OCI-LY1 (cell line): ENCODE measurements around the gene PRKG1.
"Not testable (repeated sequence)": the region's sequence is repeated elsewhere in the genome, so short reads cannot be mapped to it uniquely, and the experiment has no call there.

ENCODE experiments used
- H2AFZ ChIP-seq: fragments of 200-600 bp; sonication (generic), shearing (Covaris generic); 2 replicates; pipeline ENCODE4 v1.6.0; 2014; ENCODE audit warnings: antibody characterized with exemption, mild to moderate bottlenecking, low read length
- H3F3A ChIP-seq: fragments of 200-600 bp; sonication (generic), shearing (Covaris generic); 2 replicates; pipeline ENCODE4 v1.6.0; 2014; ENCODE audit warnings: mild to moderate bottlenecking, antibody characterized with exemption, low read length, moderate library complexity; ENCODE audit not compliant: insufficient read depth
- H3K27ac ChIP-seq: fragments of 200-600 bp; sonication (generic); 2 replicates; pipeline ENCODE4 v1.5.1; 2014; ENCODE audit warnings: low read length, mixed run types, mild to moderate bottlenecking, low read depth; ENCODE audit not compliant: poor library complexity, severe bottlenecking
- H3K27me3 ChIP-seq: fragments of 200-600 bp; sonication (generic); 2 replicates; pipeline ENCODE4 v1.6.0; 2014; ENCODE audit warnings: antibody characterized with exemption, mild to moderate bottlenecking, low read length, moderate library complexity; ENCODE audit not compliant: insufficient read depth
- H3K36me3 ChIP-seq: fragments of 200-600 bp; sonication (generic); 2 replicates; pipeline ENCODE4 v1.6.1; 2014; ENCODE audit warnings: mild to moderate bottlenecking, antibody characterized with exemption, low read length, moderate library complexity, mixed read lengths; ENCODE audit not compliant: insufficient read depth
- H3K4me1 ChIP-seq: fragments of 200-600 bp; sonication (generic); 2 replicates; pipeline ENCODE4 v1.5.1; 2014; ENCODE audit warnings: mild to moderate bottlenecking, low read length, moderate library complexity; ENCODE audit not compliant: insufficient read depth, severe bottlenecking
- H3K4me2 ChIP-seq: fragments of 200-600 bp; sonication (generic), shearing (Covaris generic); 2 replicates; pipeline ENCODE4 v1.6.1; 2014; ENCODE audit warnings: low read length
- H3K4me3 ChIP-seq: fragments of 200-600 bp; sonication (generic); 2 replicates; pipeline ENCODE4 v1.5.1; 2014; ENCODE audit warnings: low read length, low read depth, mild to moderate bottlenecking, mixed read lengths; ENCODE audit not compliant: poor library complexity, severe bottlenecking
- H3K79me2 ChIP-seq: fragments of 200-600 bp; shearing (Covaris generic); 2 replicates; pipeline ENCODE4 v1.6.1; 2016; ENCODE audit warnings: mixed run types, low read length, mixed read lengths; ENCODE audit not compliant: insufficient read depth
- H3K9ac ChIP-seq: fragments of 200-600 bp; sonication (generic), shearing (Covaris generic); 2 replicates; pipeline ENCODE4 v1.6.1; 2014; ENCODE audit warnings: mild to moderate bottlenecking, low read length, mixed read lengths
- H3K9me2 ChIP-seq: fragments of 200-600 bp; sonication (generic), shearing (Covaris generic); 2 replicates; pipeline ENCODE4 v1.6.1; 2014; ENCODE audit warnings: low read depth, mild to moderate bottlenecking, low read length, mixed read lengths
- H3K9me3 ChIP-seq: fragments of 200-600 bp; shearing (Covaris generic); 2 replicates; pipeline ENCODE4 v1.6.1; 2014; ENCODE audit warnings: low read length, mixed read lengths
- H4K20me1 ChIP-seq: fragments of 200-600 bp; sonication (generic), shearing (Covaris generic); 2 replicates; pipeline ENCODE4 v1.6.0; 2016; ENCODE audit warnings: mild to moderate bottlenecking, low read length; ENCODE audit not compliant: insufficient read depth
- CTCF ChIP-seq: fragments of 200-600 bp; sonication (generic), shearing (Covaris generic); IDR thresholded peaks from 2 replicates; pipeline ENCODE4 v1.5.1; 2017; ENCODE audit warnings: mild to moderate bottlenecking, antibody characterized with exemption, low read length, moderate library complexity, mixed read lengths
- EZH2 ChIP-seq: fragments of 200-600 bp; sonication (generic), shearing (Covaris generic); IDR thresholded peaks from 2 replicates; pipeline ENCODE4 v1.8.0; 2017; ENCODE audit warnings: borderline replicate concordance, mixed run types, mild to moderate bottlenecking, antibody characterized with exemption, low read length, moderate library complexity, mixed read lengths

The PRKG1 gene

DNA sequence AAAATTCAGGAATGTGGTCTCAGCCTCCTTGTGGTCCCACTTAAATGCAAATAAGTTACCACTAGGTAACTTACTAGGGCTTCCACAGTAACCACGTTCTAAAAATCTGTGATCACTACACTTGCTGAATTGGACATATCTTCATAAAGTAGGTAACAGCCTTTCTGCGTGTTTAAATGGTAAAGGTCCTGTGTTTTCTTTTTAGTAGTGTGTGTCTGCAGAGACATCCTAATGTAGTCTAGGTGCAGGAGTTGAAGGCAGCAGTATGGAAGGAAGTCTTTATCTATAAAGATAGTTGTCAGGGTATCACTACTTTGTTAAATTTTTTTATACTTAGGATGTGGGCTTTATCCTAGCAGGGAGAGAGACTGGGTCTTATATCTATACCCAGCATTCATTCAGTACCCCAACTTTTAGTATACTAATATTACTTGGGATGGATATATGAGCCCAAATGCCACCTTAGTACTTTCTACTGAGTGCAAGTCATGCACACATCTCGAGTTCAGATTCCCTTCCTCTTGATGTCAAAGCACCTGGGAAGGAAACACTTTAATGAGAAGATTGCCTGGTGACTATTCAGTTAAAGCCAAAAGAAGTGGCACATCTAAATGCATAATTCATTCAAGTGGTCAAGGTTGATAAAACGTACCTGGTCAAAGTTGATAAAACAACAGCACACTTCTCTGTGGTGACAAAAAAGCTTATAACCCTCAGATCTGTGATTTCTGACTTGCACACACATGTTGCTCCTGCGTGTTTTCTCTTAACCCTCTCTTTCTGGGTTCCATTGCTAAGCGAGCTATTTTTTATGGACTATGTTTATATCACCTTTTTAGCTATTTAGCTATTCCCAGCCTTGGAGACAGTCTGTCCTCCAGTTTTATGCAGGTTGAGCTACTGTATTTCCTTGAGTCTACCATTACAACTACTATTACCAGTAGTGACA, 958.7 kb downstream of the PRKG1 start:
- Histone ChIP-seq H3K9ac (no peak overlapping the region), H3K27ac (no peak overlapping the region), H3K4me1 (no peaks in the 10 kb centered on the region), H3K9me3 (no peaks in the 10 kb centered on the region), H3K4me2 (no peak overlapping the region), H3K27me3 (no peaks in the 10 kb centered on the region), H2AFZ (no peak overlapping the region), H3K4me3 (no peak overlapping the region), H4K20me1 (no peaks in the 10 kb centered on the region), H3K36me3 (no peaks in the 10 kb centered on the region), H3F3A (no peaks in the 10 kb centered on the region), H3K9me2 (no peaks in the 10 kb centered on the region), H3K79me2 (no peaks in the 10 kb centered on the region)
- TF ChIP-seq EZH2 (no peak), CTCF (no peak)

DNA sequence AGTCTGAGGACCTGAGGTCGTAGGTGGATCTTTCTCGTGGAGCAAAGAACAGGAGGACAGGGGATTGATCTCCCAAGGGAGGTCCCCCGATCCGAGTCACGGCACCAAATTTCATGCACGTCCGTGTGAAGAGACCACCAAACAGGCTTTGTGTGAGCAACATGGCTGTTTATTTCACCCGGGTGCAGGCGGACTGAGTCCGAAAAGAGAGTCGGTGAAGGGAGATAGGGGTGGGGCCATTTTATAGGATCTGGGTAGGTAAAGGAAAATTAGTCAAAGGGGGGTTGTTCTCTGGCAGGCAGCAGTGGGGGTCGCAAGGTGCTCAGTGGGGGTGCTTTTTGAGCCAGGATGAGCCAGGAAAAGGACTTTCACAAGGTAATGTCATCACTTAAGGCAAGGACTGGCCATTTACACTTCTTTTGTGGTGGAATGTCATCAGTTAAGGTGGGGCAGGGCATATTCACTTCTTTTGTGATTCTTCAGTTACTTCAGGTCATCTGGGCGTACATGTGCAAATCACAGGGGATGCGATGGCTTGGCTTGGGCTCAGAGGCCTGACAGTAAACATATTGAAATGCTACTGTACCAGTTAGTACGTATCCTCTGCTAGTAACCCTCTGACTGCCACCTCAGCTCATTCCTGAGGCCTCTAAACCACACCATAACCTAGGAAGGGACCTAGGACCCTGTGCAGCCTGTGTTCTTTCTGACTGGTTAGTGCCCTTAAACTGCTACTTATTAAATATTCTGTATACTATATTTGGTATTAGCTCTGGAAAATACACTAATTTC, 964.9 kb downstream of the PRKG1 start:
- H3K4me1 ChIP-seq, H3K4me2 ChIP-seq, H3F3A ChIP-seq, H3K27me3 ChIP-seq, H2AFZ ChIP-seq, H3K9ac ChIP-seq, H4K20me1 ChIP-seq, H3K27ac ChIP-seq, H3K36me3 ChIP-seq, H3K9me2 ChIP-seq, H3K9me3 ChIP-seq, H3K4me3 ChIP-seq, H3K79me2 ChIP-seq: not testable (repeated sequence)

DNA sequence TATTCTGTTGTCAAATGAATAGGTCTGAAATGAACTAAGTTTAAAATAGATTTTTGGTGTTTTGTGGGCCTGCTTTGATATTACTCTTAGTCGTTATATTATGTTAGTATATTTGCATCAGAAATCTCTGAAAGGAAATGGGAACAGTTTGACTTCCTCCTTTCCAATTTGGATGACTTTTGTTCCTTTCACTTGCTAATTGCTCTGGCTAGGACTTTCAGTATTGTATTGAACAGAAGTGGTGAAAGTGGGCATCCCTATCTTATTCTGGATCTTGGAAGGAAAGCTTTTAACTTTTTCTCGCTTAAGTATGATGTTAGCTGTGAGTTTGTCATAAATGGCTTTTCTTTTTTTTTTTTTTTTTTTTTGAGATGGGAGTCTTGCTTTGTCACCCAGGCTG, 966.2 kb downstream of the PRKG1 start:
- Histone ChIP-seq H3K4me1 (no peaks in the 10 kb centered on the region), H3K4me3 (no peak overlapping the region), H4K20me1 (no peaks in the 10 kb centered on the region), H3K36me3 (no peaks in the 10 kb centered on the region), H3K79me2 (no peaks in the 10 kb centered on the region), H3K9ac (no peak overlapping the region), H3K9me2 (no peaks in the 10 kb centered on the region), H3F3A (no peaks in the 10 kb centered on the region), H2AFZ (no peak overlapping the region), H3K27me3 (no peaks in the 10 kb centered on the region), H3K9me3 (no peaks in the 10 kb centered on the region), H3K4me2 (no peak overlapping the region), H3K27ac (no peak overlapping the region)
- no peak for TF ChIP-seq CTCF
